Fibroblast of gingiva (primary cell): ENCODE measurements around the gene ANAPC16.
"Not testable (repeated sequence)": the region's sequence is repeated elsewhere in the genome, so short reads cannot be mapped to it uniquely, and the experiment has no call there.

ENCODE experiments used
- DNase-seq: peaks from one replicate; pipeline ENCODE4 v3.0.0-alpha.2; 2011; ENCODE audit warnings: low read depth

Gene ANAPC16

DNA sequence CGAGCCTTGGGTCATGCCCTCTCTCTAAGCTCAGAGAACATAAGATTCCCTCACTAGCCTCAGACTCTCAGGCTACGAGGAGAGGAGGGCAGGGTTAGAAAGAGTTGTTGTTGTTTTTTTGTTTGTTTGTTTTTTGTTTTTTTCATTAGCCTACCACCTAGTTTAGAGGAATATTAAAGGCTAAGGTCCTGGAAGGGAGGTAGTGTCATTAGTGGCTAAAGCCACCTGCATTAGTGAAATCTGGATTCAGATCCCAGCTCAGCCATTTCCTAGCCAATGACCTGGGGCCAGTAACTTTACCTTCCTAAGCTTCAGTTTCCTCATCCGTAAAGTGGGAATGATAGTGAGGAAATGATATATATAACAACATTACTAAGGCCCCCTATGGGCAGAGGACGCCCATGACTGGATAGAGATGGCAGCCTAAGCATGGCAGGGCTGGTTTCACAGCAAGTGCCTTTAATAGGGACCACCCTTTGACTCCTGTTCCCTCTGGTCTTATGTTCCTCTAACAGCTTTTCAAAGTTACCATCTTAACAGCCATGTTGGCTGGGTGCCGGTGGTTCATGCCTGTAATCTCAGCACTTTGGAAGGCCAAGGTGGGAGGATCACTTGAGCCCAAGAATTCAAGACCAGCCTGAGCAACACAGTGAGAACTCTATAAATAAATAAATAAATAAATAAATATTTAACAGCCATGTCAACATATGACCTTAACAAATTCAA is 63.0 kb downstream of the ANAPC16 start:
- no peak for DNase-seq

DNA sequence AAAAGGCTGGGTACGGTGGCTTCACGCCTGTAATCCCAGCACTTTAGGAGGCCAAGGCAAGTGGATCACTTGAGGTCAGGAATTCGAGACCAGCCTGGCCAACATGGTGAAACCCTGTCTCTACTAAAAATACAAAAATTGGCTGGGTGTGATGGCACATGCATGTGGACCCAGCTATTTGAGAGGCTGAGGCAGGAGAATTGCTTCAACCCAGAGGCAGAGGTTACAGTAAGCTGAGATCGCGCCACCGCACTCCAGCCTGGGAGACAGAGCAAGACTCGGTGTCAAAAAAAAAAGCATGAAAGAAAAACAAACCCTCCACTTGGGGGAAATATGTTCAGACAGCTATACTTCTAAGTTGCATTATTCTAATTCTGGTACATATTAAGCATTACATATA is 63.8 kb downstream of the ANAPC16 start:
- not testable (repeated sequence) for DNase-seq

DNA sequence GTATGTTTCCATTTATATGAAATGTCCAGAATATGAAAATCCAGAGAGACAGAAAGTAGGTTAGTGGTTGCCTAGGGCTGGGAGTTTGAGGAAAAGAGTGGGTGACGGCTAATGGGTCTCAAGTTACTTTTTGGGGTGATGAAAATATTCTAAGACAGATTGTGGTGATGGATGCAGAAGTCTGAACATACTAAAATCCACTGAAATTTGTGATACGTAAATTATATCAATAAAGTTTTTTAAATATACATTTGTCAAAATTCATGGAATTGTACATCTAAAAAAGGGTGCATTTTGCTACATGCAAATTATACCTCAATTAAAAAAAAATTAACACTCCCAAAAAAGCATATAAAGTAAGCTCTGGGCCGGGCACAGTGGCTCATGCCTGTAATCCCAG is 67.3 kb downstream of the ANAPC16 start:
- no peak for DNase-seq
